Hematopoietic multipotent progenitor cell treated with erythropoietin and hydrocortisone succinate and interleukin-3 and kit ligand, for 8 days (in vitro differentiated cells): ENCODE results near the gene GGCX.
"Not testable (repeated sequence)": the region's sequence is repeated elsewhere in the genome, so short reads cannot be mapped to it uniquely, and the experiment has no call there.

ENCODE experiments used
- DNase-seq: peaks from one replicate; pipeline ENCODE4 v3.0.0-alpha.2; 2015

Gene GGCX

DNA sequence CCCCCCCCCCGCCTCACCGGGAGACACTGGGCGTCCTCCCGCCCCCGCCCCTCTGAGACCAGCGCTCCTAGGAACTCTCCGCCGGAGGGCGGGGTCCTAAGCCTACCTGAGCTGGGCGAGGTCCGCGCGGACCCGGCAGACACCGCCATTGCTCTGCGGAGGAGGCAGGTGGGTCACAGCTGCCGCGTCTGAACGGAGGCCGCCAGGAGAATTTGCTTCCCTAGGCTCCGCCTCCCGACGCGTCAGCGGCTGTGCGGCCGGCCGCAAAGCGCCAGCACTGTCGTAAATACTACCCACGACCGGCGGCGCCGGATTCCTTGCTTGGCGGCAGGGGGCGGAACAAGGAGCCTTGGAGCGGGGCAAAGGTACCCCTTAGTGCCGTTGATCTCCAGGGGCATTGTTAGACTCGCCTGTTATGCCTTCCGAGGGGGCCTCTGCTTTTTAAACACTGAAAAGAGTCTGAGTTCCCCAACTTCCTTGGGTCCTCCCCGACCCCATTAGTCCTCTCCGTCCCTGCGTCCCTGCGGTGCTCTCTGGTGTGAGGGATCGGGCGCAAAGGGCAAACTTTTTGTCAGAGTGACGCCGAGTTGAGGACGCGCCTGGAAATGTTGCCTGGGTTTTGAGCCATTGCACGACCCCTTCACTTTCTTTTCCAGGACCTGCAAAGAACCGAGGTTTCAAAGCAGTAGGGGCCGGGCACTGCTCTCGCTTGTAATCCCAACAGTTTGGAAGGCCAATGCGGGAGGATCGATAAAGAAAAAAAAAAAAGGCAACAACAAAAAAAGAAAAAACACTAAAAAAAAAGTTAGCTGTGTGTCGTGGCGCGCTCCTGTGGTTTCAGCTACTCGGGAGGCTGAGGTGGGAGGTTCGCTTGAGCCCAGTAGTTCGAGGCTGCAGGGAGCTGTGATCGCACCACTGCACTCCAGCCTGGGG, at the start of gene GGCX:
TSS of gene GGCX (minus strand) at position 214 of the 933 bp plus-strand sequence. CDS start at position 149, 65 bp downstream.
- DNase-seq = peak; percentile 95

DNA sequence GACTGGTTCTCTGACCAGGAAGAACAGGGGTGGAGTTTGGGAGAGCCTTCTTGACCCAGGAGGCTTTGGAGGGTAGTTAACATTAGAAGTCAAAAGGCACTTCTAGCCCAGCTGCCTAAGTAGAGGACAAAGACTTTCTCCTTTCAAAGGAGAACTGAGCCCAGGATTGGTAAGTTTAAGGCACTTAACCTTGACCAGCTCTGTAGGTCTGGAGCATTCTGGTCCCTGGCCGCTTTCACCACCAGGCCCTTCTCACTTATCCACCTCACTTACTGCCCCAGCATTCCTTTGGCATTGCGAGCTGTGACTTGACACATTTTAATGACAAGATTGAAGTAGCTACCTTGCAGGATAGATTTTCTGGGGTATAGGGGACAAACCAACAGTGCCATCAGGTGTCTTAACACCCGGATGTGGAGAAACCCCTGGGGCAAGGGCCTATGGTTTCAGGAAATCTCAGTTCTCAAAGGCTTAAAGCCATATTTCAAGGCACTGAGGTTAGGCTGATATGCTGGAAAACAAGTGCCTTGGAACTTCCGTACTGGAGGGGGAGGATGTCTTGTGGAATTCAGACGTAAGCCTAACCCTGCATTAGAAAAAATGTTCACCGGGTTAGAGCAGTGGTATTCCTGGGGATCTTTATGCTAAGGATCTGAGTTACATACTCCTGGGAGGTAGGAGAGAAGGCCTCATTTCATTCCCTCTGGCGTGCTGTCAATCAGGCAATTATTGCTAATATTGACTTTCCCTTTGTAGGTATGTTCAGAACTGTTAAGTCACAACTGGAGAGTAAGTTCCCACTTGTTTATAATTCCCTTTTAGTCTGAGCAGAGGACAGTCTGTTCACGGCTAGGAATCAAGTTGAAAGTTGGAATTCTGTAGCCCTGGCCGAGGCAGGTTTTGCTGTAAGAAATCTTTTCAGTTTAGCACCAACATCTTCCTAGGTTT, 46.2 kb upstream of the GGCX start:
- no peak for DNase-seq

GRCh38 chr2:85606116-85606455, 44.8 kb upstream of the GGCX start:
- DNase-seq = no peak

GRCh38 chr2:85605406-85606115, 44.3 kb upstream of the GGCX start:
- no peak for DNase-seq

- DNase-seq = no peak
Measured at GRCh38 chr2:85604568-85605339, 43.5 kb upstream of the GGCX start.

DNA sequence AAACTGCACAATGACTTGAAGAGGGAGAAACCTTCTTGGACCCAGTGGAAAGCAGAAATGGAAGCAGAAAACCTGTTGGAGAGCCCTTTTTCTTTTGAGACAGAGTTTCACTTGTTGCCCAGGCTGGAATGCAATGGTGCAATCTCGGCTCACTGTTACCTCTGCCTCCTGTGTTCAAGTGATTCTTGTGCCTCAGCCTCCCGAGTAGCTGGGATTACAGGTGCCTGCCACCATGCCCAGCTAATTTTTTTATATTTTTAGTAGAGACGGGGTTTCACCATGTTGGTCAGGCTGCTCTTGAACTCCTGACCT, 42.8 kb upstream of the GGCX start:
- not testable (repeated sequence) for DNase-seq

DNA sequence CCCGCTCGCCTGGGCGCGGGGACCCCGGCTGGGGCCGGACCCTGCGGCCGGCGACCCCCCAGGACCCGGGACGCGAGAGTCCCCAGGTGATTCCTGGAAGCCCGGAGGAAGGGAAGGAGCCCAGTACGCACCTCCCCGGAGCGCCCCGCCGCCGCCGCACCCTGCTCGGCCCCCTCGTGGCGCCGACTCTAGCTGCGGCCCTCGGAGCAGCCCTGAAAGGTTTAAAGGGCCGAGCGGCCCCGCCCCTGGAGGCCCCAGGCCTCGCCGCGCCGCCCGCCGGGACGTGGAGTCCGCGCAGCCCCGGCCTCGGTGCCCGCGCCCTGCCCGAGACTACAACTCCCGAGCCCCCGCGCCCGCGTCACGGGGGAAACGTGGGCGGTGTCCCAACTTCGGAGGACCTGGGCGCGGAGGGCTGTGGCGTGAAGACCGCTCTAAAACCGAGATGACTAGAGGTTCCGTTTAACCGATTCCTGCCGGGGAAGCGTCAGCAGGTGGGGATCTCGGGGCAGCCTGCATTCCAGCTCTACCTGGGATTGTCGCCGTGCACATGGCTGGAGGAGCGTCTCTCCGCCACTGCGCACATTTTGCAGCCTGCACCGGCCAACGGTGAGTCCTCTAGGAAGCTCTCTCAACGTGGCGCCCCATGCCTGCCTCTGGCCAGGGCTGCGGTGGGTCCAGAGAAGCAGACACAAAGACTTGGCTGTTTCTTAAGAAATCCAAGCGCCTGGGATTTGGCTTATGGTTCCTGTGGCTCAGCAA, 41.4 kb upstream of the GGCX start, which contains the start of gene TMEM150A:
TSS of gene TMEM150A (minus strand) at position 223 of the 759 bp plus-strand sequence. CDS start 750 bp downstream, outside the sequence.
- peak; percentile 88 for DNase-seq

- no peak for DNase-seq
Measured at GRCh38 chr2:85601771-85602475, 40.6 kb upstream of the GGCX start.

GRCh38 chr2:85600951-85601770, 39.9 kb upstream of the GGCX start:
- DNase-seq = no peak

DNA sequence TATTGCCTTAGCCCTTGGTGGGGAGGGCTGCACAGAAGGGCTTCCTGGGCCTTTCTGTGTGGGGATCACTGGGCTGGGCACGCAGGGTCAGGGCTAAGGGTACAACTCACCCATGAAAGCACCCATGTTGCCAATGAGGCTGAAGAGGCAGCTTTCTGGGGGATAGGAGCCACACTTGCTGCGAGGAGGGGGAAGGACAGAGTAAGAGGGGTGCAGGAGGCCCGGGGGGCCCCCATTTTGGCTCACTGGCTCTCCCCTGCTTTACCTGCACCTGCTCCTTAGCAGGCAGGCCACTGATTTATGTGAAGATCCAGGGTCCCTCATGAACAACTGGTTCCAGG, 38.9 kb upstream of the GGCX start:
- no peak for DNase-seq

GRCh38 chr2:85599468-85600234, 38.4 kb upstream of the GGCX start:
- no peak for DNase-seq

- no peak for DNase-seq
Measured at GRCh38 chr2:85598594-85599340, 37.5 kb upstream of the GGCX start.

- DNase-seq = no peak
Measured at GRCh38 chr2:85597241-85597640, 35.9 kb upstream of the GGCX start.

GRCh38 chr2:85596486-85597143, 35.3 kb upstream of the GGCX start:
- DNase-seq = no peak

GRCh38 chr2:85596026-85596333, 34.7 kb upstream of the GGCX start:
- no peak for DNase-seq

DNA sequence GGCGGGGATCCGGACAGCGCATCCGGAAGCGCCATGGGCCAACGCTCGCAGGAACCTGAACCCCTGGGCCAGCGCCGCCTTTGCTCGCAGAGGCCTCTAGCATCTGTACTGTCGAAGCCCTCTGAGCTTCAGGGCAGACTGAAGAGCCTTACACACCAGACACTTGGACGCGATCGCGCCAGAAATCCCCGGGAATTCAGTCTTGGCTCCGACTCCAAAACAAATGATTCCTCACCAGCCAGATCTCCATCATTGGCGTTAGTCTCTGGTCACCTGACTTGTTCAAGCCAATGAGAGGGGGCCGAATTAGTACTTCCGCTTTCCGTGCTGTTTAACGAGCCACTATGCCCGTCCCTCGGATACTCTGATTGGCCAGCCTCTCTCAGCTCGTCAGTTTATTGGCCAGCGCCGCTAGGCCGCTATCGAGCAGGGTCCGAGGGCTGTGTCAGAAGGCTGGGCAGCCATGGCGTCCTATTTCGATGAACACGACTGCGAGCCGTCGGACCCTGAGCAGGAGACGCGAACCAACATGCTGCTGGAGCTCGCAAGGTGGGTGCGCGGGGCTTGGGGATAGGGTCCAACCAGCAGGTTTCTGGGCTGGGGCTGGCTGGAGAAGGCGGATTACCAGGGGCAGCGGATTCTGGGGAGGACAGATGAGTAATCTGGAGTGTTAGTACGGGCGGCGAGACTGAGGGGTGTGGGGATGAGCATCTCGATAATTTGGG, 34.2 kb upstream of the GGCX start, which contains the start of gene RNF181:
TSS of gene RNF181 (plus strand) at position 445 of the 725 bp plus-strand sequence. CDS start at position 464, 19 bp downstream.
- peak; percentile 99 for DNase-seq

GRCh38 chr2:85594715-85595300, 33.5 kb upstream of the GGCX start:
- no peak for DNase-seq
